MM.1S (cell line): Measurements from ENCODE around the gene SP4.

Experiments used
- CTCF ChIP-seq: fragments of 300-600 bp; sonication (generic); IDR thresholded peaks from 2 replicates; pipeline ENCODE4 v1.5.1; 2016; ENCODE audit warnings: antibody characterized with exemption, low read length, mixed read lengths
- EZH2 ChIP-seq: fragments of 300-600 bp; sonication (generic); optimal IDR thresholded peaks from 2 replicates; pipeline ENCODE3; 2017; ENCODE audit warnings: low read depth, mild to moderate bottlenecking, antibody characterized with exemption, low read length, mixed read lengths
- EZH2phosphoT487 ChIP-seq: fragments of 300-600 bp; sonication (generic); IDR thresholded peaks from 2 replicates; pipeline ENCODE4 v1.6.1; 2018; ENCODE audit warnings: antibody characterized with exemption, low read length

- TF ChIP-seq CTCF: no peak
- TF ChIP-seq EZH2phosphoT487: no peak
- no peak for TF ChIP-seq EZH2
Observed at GRCh38 chr7:21414795-21415393, 13.0 kb upstream of the SP4 start.
